AML-193 (cell line): ENCODE measurements around the gene CEP128.

Source experiments
- DNase-seq, 2 experiments: peaks; one replicate each; lab custom pipeline; 2025; lab: John Stamatoyannopoulos, UW

CEP128 gene

GRCh38 chr14:80543211-80543610 lies 398.3 kb downstream of the CEP128 start:
- DNase-seq: no peak

- no peak for DNase-seq
These were observed 402.7 kb downstream of the CEP128 start for GRCh38 chr14:80538633-80539375.

- DNase-seq: no peak
These were observed 403.9 kb downstream of the CEP128 start for GRCh38 chr14:80537626-80538025.

- no peak for DNase-seq
These were observed 405.1 kb downstream of the CEP128 start for GRCh38 chr14:80536456-80536855.

DNA sequence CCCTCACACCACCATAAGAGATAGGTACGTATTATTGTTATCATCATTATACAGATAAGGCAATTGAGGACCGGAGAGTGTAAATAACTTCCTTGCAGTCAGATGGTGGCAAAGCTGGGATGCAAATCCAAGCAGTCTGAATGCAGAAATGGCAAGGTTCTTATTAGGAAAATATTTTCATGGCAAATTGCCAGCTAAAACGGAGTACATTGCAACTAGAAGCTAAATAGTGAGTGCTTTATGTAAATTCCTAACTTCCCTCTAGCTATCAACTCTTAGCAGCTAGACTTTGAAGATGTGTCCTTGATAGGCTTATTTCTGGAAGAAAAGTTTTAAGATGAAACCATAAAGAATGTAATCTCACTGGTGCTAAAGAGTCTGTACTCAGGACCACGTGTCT lies 406.4 kb downstream of the CEP128 start:
- no peak for DNase-seq

GRCh38 chr14:80523518-80524117 lies 417.9 kb downstream of the CEP128 start:
- DNase-seq: no peak

- DNase-seq: no peak
These were observed 418.6 kb downstream of the CEP128 start for GRCh38 chr14:80522936-80523335.

- DNase-seq: no peak
These were observed 419.1 kb downstream of the CEP128 start for GRCh38 chr14:80522411-80522810.

DNA sequence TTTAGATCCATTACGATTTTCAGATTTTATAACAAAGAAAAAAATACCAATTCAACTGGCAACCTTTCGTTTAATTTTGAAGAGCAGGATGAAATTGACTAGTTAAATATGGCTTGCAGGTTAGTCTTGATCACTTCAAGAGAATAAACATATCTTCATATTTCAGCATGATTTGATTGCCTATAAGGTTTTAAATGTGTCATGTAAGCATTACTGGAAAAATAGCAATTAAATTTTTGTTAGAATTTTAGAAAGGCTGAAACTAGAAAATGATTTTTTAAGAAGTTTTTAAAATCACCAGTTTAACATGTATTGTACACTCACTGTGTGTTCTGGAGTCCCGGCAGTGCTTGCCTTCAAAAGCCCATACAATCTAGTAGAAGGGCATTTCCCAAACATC lies 420.1 kb downstream of the CEP128 start:
- no peak for DNase-seq

DNA sequence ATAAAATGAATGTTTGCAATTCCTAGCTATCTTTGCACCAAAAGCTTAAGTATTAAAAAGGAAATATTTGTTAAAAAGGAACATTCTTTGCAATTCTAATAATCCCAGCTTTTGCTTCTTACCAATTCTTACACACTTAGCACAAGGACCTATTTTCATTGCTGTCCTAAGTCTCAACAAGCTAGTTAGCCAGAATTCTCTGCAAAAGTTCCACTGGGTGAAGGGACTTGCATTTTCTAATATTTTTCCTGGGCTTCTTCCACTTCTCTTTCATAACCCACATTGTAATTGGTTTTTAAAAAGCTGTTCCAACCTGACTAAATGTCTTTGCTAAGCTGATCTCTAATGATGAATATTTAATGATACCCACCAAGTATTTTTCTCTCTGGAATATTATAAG lies 422.5 kb downstream of the CEP128 start:
- DNase-seq: no peak

GRCh38 chr14:80518173-80518572 lies 423.4 kb downstream of the CEP128 start:
- no peak for DNase-seq

GRCh38 chr14:80507292-80507869 lies 434.2 kb downstream of the CEP128 start:
- DNase-seq: no peak

DNA sequence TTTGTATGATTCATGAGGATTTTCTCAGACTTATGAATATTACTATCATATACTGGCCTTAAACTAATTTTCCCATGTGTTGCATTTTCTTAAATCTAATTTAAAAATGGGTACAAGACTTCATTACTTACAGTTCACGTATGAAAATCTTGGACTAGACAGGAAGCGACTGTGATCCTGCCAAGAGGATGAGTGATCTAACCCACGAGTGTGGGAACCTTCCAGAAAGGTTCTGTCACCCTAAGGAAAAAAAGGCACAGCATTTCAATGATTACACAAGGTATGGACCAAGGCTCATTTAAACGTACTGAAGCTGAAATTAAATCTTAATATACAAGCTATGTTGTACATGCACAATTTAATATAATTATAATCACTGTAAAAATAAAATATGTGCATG lies 436.8 kb downstream of the CEP128 start:
- DNase-seq: no peak

- no peak for DNase-seq
These were observed 443.0 kb downstream of the CEP128 start for GRCh38 chr14:80498533-80498932.

DNA sequence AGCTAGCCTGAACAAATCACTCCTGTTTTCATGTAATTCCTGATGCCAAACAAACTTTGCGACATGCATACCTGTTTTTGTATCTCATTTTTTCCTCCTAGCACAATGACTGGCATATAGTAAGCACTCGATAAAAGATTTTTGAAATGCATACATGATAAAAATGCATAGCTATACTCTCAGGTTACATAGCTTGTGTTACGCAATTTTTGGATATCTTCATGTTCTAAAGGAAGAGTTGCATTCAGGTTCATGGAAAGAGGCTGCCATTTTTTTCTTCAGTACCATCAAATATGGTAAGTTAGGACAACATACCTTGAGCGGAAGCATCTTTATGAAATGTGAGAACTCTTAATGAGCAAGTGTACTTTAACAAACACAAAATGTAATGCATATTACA lies 445.4 kb downstream of the CEP128 start:
- DNase-seq: no peak

GRCh38 chr14:80494769-80495168 lies 446.8 kb downstream of the CEP128 start:
- no peak for DNase-seq

DNA sequence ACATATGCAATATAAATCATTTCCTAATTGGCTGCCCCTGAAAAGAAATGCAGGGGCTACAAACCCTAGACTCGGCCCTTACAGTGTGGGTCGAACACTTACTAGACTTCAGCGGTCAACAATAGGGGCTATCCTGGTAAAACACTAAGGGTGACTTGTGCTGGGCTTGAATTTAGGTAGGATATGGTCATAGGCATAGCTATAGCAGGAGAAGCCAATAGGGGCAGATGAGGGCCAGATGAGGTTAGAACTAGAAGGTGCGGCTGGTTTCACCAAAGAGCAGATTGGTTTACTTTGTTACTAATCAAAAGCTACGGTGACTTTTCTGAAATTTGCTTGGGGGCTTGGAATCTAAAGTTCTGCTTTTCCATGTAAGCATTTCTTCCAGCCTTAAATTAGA lies 447.9 kb downstream of the CEP128 start:
- DNase-seq: no peak

DNA sequence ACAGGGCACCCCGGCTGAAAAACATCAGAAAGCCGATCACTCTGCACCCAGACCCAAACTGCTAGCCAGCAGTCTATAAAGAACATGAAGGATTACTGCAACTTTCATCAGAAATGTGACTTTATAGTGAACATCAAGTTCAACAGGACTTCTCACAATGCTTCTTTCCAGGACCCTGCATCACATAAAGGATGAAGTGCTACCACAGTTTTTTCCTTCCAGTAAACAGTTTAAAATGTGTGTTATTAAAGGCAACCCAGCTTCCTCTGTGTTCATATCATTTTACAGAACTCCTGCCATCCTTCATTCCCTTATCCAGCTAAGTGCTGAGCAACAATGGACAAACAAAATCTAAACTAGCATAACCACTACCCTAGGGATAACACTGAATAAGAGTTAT lies 449.9 kb downstream of the CEP128 start:
- DNase-seq: no peak

- no peak for DNase-seq
These were observed 450.4 kb downstream of the CEP128 start for GRCh38 chr14:80491131-80491530.

DNA sequence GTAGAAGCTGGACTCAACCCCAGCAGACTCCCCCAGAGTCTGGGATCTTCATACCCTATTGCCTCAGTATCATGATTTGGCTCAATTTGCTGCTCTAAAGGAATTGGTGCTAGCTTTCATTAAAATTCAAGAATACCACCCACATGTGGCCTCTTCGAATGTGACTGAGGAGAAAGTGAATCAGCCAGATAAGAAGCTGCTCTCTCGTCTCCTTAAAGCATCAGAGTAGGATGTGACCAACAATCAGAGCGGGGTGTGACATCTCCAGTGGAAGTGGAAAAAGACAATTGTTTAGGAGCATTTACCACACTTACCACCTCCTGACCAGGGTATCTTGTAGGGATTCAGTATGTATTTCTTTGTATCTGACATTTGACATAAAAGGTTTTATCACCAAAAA lies 452.0 kb downstream of the CEP128 start:
- DNase-seq: no peak

DNA sequence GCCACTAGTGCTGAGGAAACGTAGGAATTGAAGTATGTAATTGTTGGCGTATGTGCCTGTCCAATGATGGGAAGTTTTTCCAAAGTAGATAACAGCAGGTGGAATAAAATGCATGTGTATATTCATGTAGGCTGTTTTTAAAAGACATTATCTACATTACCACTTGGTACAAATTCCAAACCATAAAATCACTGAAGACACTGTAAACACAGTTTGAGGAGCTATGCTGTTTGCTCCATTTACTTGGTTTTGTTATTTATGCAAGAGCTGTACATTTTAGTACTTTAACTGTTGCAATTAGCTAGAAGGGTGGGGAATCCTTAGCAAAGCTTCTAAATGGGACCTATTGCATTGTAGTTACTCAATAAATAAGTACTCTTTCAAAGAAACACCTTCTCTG lies 455.8 kb downstream of the CEP128 start:
- no peak for DNase-seq

DNA sequence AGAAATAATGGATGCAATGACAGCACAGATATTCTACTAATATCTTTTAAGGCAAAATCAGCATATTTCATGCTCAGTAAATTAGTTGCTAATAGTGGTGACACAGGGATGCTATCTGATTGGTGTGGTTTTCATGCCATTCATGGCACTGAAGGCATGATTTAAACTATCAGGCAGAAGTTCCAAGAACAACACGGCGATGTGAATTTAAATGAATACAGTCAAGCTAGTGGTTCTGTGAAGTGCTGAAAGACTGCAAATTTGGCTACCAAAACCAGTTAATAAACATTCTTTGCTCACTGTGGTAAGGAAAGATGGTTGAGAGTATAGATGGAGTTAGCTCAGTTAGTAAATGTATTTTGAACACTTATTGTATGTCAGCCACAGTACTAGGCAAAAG lies 458.2 kb downstream of the CEP128 start:
- DNase-seq: no peak

DNA sequence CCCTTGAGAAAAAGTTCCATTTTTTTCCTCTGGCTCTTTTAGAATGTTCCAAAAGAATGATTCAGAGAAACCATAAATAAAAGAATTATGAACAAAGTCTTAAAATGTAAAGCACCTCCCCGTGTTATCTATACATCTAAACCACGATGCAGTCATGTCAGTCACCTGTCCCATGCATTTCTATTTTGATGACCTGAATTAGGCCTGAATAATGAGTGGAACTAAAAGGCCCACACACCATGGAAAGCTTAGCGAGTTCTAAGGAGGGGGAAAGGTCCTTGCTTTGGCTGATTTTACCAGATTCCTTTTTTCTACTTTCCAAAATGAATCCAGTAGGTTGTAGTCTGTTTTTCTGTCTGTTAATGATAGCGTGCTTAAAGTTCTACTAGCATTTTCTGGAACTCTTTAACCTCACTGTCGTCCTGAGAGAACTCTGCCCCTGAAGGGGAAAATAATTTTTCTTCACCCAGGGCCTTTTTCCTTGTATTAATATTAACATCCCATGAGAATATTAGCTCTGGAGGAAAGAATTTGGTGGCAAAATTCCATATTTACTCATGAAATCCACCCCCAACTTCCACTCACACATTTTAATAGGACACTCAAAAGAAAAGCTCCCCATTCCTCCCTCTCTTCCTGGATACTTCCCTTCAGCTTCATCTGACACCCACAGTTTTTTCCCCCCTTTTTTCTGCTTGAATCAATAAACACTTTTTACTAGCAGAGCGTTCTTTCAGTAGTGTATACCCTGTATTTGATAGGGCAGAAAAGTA lies 464.0 kb downstream of the CEP128 start:
- DNase-seq: no peak
